Measurements from ENCODE around the gene TMEM231.
"Not testable (repeated sequence)": the region's sequence is repeated elsewhere in the genome, so short reads cannot be mapped to it uniquely, and the experiment has no call there.

TMEM231 gene

GRCh38 chr16:75555707-75556430 is at the start of gene TMEM231:
TSS of gene TMEM231 (minus strand) at chr16:75556252. CDS start at chr16:75556209, 43 bp downstream.
- peak; percentile 95 for DNase-seq (ENCODE audit: low read depth)

GRCh38 chr16:75603241-75603640 is 47.2 kb upstream of the TMEM231 start:
- no peak for DNase-seq (ENCODE audit: low read depth)

GRCh38 chr16:75599452-75600277 is 43.6 kb upstream of the TMEM231 start:
- DNase-seq (ENCODE audit: low read depth): no peak

GRCh38 chr16:75593825-75594820 is 38.1 kb upstream of the TMEM231 start:
- DNase-seq (ENCODE audit: low read depth): no peak

GRCh38 chr16:75593308-75593707 is 37.3 kb upstream of the TMEM231 start:
- DNase-seq (ENCODE audit: low read depth): no peak

GRCh38 chr16:75591927-75592326 is 35.9 kb upstream of the TMEM231 start:
- not testable (repeated sequence) for DNase-seq (ENCODE audit: low read depth)

GRCh38 chr16:75590920-75591843 is 35.1 kb upstream of the TMEM231 start:
- DNase-seq (ENCODE audit: low read depth): no peak

GRCh38 chr16:75589306-75589705 is 33.3 kb upstream of the TMEM231 start:
- no peak for DNase-seq (ENCODE audit: low read depth)

- no peak for DNase-seq (ENCODE audit: low read depth)
These were observed 32.7 kb upstream of the TMEM231 start for GRCh38 chr16:75588716-75589115.

GRCh38 chr16:75584108-75584507 is 28.1 kb upstream of the TMEM231 start:
- DNase-seq (ENCODE audit: low read depth): no peak

- no peak for DNase-seq (ENCODE audit: low read depth)
These were observed 23.3 kb upstream of the TMEM231 start for GRCh38 chr16:75579281-75579834.

- DNase-seq (ENCODE audit: low read depth): no peak
These were observed 22.7 kb upstream of the TMEM231 start for GRCh38 chr16:75578725-75579124.

- no peak for DNase-seq (ENCODE audit: low read depth)
These were observed 22.2 kb upstream of the TMEM231 start for GRCh38 chr16:75578212-75578611.

GRCh38 chr16:75576384-75576811 is 20.3 kb upstream of the TMEM231 start:
- no peak for DNase-seq (ENCODE audit: low read depth)

GRCh38 chr16:75575958-75576357 is 19.9 kb upstream of the TMEM231 start:
- no peak for DNase-seq (ENCODE audit: low read depth)

GRCh38 chr16:75573955-75574354 is 17.9 kb upstream of the TMEM231 start:
- no peak for DNase-seq (ENCODE audit: low read depth)

GRCh38 chr16:75572864-75573542 is 17.0 kb upstream of the TMEM231 start:
- no peak for DNase-seq (ENCODE audit: low read depth)

GRCh38 chr16:75570396-75571065 is 14.5 kb upstream of the TMEM231 start:
- no peak for DNase-seq (ENCODE audit: low read depth)

GRCh38 chr16:75567911-75568310 is 11.9 kb upstream of the TMEM231 start:
- DNase-seq (ENCODE audit: low read depth): no peak
